Measurements from ENCODE around the gene KIF3C.
"Not testable (repeated sequence)": the region's sequence is repeated elsewhere in the genome, so short reads cannot be mapped to it uniquely, and the experiment has no call there.

KIF3C gene

DNA sequence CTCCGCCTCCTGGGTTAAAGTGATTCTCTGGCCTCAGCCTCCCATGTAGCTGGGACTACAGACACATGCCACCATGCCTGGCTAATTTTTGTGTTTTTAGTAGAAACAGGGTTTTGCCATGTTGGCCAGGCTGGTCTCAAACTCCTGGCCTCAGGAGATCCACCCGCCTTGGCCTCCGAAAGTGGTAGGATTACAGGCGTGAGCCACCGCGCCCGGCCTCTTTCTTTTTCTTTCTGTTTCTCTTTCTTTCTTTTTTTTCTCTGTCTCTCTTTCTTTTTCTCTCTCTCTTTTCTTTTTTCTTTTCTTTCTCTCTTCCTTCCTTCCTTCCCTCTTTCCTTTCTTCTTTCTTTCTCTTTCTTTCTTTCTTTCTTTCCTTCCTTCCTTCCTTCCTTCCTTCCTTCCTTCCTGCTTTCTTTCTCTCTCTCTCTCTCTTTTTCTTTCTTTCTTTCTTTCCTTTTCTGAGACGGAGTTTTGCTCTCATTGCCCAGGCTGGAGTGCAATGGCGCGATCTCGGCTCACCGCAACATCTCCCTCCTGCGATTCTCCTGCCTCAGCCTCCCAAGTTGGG, 16.6 kb upstream of the KIF3C start:
- not testable (repeated sequence) for DNase-seq

DNA sequence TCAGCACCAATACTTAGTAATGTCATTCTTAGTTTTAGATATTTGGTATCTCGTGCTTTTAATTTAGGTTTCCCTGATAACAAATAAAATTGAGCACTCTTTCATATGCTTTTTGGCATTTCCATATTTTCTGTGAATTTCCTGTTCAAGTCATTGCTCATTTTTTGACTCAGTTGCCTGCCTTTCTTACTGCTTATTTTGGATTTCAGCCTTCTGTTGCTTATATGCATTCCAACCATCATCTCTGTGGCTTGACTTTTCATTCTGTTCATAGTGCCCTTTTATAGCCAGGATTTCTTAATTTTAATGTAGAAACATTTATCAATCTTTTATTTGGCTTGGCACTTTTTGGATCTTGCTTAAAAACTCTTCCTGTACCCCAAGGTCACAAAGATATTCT, 14.5 kb upstream of the KIF3C start:
- no peak for DNase-seq

DNA sequence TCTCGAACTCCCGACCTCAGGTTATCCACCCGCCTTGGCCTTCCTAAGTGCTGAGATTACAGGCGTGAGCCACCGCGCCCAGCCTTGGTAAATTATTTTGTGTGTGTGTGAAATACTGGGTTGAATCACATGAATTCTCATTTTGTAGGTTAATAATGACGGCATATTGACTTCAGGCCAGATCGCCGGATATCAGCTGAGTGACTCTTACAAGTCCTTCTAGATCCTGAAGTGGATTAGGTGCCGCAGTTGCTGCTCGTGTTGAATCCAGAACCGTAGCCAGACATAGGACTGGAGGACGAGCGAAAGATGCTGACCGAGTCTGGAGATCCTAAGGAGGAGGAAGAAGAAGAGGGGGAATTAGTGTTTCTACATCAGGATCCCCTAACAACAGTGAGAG, 12.2 kb upstream of the KIF3C start:
- DNase-seq, result no peak

DNA sequence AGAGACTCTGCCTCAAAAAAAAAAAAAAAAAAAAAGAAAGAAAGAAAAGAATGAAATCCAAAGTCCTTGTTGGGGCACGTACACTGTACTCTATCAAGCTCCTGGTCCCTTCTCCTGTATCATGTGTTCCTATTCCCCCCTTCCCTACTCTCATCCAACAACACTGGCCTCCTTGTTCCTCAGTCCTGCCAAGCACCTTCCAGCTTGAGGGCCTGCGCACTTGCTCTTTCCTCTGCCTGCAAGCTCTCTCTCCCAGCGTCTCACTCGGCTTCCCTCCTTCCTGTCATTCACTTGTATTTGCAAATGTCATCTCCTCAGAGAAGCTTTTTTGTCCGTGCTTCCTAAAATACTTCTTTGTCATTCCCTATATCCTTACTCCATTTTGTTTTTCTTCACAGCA, 10.8 kb upstream of the KIF3C start:
- DNase-seq, result no peak

DNA sequence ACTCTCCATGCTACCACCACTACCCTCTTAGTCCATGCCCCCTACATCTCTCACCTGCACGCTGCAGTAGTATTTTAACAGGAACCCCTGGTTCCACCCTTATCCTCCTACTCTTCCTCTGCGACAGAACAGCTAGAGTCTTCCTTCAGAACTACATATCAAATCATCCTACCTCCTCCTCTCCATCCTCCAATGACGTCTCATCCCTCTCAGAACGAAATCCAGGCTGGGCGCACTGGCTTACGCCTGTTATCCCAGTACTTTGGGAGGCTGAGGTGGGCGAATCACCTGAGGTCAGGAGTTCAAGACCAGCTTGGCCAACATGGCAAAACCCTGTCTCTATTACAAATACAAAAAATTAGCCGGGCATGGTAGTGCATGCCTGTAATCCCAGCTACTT, 10.3 kb upstream of the KIF3C start:
- DNase-seq, result no peak

DNA sequence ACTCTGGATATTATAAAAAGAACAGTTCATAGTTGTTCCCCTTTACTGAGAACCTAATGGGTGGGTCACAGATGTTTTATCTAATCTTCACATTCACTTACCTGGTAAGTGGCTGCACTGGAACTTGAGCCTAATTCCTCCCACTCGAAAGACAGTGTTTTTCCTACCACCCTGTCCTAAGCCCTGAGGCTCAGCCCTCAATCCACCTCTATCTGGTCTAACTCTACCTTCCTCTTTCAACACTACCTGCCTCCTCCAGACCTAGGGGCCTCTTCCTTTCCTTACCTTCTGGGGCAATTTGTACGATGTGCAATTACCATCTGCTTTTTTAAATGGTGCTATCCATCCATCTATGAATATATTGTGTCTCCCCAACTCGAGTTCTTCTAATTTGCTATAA, 9.7 kb upstream of the KIF3C start:
- DNase-seq, result no peak

DNA sequence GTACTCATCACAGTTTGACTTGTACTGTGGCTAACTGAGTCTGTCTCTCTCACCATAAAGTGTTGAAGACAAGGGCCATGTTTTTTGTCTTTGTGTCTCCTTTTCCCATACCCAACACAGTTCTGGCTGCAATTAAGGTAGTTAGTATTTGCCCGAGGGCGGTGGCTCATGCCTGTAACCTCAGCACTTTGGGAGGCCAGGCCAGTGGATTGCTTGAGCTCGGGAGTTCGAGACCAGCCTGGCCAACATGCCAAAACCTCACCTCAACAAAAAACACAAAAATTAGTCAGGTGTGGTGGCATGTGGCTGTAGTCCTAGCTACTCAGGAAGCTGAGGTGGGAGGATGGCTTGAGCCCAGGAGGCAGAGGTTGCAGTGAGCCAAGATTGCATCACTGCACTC, 6.9 kb upstream of the KIF3C start:
- DNase-seq, result no peak

DNA sequence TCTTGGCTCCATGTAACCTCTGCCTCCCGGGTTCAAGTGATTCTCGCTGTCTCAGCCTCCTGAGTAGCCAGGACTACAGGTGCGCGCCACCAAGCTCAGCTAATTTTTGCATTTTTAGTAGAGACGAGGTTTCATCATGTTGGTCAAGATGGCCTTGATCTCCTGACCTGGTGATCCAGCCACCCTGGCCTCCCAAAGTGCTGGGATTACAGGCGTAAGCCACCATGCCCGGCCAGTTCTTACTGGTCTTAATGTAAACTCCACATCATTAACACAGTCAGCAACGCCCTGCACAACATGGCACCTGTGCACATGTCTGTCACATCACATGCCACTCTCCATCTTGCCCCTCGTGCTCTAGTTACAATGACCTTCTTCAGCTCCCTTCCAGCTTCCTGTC, 5.8 kb upstream of the KIF3C start:
- DNase-seq, result no peak

DNA sequence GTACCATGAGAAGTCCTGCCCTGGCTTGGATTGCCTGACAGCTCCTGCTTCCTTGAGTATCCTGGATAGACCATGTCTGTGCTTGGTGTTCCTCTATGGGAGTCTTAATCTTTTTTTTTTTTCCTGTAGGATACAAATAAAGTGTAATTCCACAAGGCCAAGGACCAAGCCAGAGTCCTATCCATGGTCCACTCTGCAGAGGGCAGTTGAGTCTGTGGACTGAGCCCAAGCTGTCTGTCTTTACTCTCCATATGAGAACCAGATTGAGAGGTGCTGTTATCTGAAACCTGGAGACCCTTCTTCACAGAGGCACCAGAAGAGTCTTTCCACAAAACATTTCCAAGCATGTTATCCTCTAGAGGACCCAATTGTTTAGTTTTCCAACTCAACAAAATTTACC, 1.4 kb upstream of the KIF3C start:
- DNase-seq, result no peak

DNA sequence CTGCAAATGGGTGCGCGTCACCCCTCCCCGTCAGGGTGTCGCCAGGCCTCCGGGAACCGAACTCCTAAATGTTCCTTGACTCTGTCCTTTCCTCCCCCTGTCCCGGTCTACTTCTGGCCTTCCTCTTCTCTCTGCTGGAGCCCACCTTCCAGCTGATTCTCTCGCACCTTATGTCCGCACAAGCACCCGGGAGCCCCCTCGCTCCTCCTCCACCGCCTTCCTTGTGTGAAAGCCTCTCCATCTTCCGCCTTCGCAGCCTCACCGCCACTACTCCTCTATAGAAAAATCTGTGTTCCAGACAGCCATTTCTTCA, 627 bp upstream of the KIF3C start:
- no peak for DNase-seq

DNA sequence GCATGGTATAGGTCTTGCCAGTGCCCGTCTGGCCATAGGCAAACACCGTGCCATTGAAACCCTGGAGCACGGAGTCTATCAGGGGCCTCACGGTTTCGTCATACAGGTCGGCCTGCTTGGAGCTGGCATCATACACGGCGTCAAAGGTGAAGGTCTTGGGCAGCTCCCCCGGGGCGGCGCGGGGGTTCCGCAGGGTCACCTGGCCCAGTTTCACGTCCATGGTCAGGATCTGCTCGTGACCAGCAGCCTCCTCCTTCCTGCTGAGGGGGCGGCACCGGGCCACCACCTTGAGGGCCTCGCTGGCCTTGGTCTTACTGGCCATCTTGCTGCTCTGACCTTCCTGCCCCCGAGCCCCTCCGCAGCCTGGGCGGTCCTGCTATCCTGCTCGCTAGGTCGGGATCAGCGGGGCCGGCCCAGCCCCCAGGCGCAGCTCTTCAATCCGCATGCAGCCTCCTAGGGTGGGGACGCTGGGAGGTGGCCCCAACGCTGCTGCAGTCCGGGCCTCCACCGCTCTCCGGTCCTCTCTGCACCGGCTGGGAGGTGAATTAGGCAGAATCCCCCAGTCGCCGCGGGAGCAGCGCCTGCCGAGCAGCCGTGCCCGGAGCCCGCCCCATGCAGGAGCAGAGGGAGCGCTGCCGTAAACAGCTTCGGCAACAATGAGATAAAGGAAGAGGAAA, 563 bp downstream of the KIF3C start:
- peak; percentile 45 for DNase-seq

DNA sequence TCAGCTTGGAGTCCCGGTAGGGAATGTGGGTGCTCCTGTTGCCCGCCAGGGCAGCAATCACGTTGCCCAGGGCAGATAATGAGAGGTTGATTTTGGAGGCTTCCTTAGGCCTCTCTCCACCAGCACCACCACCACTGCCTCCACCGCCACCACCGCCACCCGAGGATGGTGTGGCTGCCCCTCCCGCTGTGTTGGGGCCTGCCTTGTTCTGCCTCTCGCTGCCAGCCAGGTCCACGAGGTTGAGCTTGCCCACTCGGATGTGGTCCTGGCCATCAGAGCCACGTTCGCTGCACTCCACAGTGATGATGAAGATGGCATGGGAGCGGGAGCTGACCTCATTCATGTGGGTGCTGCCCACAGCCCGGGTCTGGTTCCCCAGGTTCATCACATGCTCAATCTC, 1.3 kb downstream of the KIF3C start:
- no peak for DNase-seq

DNA sequence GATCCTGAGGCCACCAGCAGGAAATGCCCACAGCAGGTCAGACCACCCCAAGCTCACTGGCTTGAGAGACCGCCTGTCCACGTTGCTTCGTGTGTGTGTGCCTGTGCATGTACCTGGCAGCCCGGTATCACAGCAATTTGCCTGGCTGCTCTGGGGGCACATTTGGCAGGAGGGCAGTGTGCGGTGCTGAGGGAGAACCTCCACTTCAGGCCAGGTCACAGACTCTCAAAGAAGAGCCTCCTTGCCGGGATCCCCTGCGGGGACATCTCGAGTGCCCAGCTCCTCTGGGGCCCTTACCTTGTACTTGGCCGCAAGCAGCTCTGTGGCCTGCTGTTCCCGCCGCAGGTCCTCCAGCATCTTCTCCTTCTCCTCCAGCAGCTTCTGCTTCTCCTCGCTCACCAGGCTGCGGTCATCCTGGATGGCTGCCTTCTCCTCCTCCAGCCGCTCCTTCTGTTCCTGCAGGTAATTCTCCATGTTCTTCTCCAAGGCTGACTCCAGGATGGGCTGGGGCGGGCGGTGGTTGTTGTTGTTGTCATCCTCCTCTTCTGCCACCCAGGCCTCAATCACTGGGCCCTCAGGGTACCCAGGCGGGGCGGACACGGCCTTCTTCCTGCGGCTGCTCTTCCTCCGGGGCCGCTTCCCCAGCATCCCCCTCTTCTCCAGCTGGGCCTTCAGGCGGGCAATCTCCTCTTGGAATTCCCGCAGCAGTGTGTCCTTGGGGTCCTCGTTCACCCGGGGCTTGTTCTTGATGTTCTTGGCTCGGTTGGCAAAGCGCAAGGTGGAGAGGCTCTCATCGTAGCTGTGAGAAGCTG, 2.0 kb downstream of the KIF3C start:
- DNase-seq, result no peak

DNA sequence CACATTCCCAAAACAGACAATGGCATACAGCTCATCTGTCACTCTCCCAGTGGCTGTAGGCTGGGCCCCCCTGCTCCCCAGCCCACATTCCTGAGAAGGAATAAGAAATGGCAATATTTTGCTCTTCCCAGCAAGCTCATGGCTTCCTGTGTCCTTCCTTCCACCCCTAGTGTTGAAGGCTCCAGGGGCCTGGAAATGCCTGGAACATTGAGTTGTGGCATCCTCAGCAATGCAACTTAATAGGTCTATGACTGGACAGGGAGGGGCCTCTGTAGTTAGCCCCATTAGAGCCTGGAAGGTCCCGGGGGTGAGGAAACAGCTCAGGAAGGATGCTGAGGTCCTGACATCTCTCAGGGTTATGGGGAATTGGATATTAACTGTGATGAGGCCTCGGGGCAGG, 3.3 kb downstream of the KIF3C start:
- no peak for DNase-seq

DNA sequence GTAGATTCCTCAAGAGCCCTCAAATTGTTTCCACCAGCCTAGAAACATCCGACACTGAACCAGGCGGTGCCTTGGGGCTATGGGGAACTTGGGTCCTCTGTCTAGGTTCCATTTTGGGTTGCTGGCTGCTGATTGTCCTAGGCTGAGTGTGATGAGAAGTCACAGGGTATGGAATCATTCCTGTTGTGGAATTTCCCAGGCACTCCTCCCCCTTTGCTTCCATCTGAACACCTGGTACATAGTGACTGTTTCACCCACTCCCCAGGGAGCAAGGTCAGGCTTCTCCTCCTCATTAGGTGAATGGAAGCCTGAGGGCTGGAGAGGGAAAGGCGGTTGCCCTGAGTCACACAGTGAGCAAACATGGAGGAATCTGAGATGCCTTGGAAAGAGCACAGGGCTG, 4.5 kb downstream of the KIF3C start:
- no peak for DNase-seq

DNA sequence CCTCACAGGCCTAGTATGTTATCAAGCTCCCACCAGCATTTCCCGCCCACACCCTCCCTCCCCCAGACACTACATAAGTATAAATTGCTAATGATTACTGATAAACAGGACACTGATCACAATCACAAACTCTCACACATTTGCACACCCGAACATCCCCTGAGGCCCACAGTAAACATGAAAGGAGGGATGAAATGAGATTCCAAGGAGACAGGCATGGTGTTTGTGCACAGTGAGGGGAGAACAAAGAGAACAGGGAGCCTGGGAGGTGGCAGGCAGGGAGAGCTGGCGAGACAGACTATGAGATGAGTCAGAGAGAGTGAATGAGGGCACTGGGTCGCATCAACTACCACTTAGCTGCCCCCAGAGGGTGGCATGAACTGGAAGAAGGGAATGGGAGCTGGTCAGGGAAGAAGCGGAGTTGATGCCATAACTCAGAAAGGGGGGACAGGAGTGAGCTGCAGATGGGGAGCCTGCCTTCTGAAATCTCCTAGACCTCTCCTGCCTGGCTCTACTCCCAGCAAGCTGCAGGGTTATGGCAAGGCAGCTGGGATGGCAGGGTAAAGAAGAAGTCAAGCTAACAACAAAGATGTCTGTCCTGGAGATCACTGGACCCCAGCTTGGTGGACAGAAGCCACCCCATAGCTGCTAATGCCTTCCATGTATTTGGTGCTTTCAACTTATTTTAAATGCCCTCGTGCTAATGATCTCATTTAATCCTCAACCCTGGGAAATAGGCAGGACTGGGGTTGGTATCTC, 5.1 kb downstream of the KIF3C start:
- DNase-seq, result no peak

DNA sequence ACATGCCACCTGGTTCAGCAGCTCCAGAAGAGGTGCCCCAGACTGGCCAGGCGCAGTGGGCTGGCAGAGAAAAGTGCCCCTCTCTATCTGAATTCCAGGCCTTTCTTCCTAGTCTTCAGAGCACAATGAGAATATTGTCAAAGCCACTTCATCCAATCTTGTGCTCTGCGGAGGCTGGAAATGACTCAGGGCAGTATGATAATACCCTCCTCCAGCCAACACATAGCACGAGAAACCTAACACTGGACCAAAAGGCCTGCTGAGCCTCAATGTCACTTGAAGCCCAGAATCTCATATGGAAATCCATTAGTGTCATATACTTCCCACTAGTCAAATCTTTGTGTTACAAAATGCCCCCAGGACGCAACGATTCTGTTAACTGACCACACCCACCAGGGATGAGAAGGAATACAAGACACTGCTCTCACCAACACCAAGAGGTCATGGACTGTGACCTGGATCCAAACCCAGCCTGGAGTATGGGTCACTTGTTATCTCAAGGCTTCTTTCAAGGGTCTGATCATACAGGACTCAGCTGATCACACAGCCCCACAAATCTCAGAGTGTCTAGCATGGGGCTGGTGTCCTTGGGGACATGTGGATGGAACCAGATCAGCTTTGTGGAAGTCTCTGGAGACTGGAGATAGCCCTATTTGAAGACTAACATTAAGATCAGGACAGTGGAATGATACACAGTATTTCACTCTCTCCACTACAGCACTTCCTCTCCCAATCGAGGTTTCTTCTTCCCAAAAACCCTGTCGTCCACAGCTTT, 10.1 kb downstream of the KIF3C start:
- no peak for DNase-seq

DNA sequence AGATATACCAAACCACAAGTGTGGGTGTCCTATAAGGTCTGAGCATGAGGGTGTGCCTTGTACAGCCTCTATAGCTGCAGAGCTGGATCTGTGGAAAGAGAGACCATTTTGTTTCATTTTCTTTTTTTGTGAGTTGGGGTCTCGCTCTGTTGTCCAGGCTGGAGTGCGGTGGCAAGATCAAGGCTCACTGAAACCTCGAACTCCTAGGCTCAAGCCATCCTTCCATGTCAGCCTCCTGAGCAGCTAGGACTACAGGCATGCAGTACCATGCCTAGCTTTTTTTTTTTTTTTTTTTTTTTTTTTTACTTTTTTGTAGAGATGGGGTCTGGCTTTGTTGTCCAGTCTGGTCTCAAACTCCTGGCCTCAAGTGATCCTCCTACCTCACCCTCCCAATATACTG, 10.7 kb downstream of the KIF3C start:
- DNase-seq, result no peak

DNA sequence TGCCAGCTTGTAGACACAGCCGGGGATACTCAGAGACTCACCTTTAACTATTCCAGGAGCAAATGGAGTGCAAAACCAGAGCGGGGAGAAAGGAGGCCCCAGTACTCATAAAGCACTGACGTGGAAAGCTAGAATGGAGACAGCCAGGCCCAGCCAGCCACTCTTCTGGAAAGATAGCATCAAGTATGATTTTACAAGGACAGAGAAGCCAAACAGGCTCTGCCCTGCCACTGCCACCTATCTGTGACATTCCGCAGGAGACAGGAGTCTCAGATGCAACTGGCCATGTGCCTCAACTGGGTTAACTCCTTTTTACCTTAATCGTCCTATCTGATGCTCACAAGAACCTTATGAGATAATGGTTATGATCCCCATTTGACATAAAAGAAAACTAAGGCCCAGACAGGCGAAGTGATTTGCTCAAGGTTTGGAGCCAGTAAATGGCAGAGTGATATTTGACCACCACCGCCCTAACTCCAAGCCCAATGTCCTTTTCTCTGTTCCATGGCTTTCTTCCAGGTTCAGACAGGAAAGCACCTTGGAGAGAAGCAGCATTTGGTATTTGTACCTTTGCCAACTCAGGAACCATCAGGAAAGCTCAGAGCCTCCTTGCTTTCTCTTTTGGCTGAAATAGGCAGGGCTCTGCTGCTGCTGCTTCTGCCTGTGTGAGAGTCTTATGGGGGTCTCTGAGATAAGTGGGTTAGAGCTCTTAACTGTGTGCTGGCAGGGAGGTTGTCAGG, 15.6 kb downstream of the KIF3C start:
- no peak for DNase-seq

DNA sequence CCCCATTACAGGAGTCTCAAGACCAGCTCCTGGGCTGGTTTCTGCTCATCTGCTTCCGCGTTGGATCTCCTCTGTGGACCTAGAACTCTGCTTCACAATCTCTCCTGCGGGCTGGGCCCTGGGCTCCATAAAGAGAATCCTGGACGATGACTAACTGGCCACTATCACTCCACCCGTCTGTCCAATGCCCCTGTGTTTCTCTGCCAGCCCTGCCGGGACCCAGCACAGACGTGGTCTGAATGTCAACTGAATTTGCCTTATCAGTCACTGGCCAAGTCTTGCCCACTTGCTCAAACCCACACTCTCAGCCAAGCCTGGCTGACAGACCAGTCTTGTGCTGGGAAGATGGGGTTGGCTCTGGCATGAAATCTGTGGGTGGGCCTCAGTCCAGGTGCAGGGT, 17.4 kb downstream of the KIF3C start:
- DNase-seq, result no peak

DNA sequence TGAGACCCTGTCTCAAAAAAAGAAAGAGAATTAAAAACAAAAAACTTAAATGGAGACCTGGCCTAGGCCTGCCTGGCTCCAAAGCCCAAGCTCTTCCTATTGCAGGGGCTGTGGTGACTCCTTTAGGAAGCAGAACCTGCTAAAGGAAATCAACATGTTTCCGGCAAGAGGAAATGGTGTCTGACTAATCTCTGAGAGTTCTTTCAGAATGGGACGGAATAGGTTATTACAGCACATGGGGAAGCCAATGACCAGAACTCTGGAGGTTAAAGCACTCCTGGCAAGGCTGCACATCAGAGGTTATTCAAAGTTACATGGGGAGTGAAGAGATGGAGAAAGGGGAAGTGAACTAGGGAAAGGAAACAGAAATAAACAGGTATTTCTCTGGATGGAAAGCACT, 21.4 kb downstream of the KIF3C start:
- DNase-seq, result no peak

DNA sequence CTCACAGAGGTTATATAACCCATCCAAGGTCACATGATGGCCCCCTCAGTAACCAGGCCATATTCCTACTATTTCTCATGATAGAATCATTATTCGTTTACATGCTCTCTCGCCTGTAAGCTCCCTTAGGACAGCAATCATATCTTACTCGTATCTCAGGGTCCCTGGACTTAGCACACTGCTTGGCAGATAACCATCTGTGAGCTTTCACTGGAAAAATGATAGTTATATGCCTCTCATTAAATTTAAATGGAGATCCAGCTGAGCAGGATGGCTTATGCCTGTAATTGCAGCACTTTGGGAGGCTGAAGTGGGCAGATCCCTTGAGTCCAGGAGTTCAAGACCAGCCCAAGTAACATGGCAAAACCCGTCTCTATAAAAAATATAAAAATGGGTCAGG, 21.9 kb downstream of the KIF3C start:
- no peak for DNase-seq

All from left hindlimb (tissue), 1 donor.